SU-DHL-6 (cell line): ENCODE results near the gene ABCG4.

Experiments
- H2AFZ ChIP-seq: fragments of 200-600 bp; sonication (generic); 2 replicates; pipeline ENCODE4 v1.6.1; 2014; ENCODE audit warnings: low read depth, mild to moderate bottlenecking, moderate library complexity, mixed read lengths, antibody characterized with exemption, low read length; ENCODE audit not compliant: severe bottlenecking
- H3F3A ChIP-seq: fragments of 200-600 bp; shearing (Covaris generic); 2 replicates; pipeline ENCODE4 v1.6.0; 2016; ENCODE audit warnings: antibody characterized with exemption, mild to moderate bottlenecking; ENCODE audit not compliant: insufficient read depth
- H3K27ac ChIP-seq: fragments of 200-600 bp; sonication (generic); 2 replicates; pipeline ENCODE4 v1.5.1; 2016; ENCODE audit warnings: low read depth, mild to moderate bottlenecking, low read length, moderate library complexity, mixed read lengths
- H3K27me3 ChIP-seq: fragments of 200-600 bp; sonication (generic), shearing (Covaris generic); 2 replicates; pipeline ENCODE4 v1.6.0; 2014; ENCODE audit warnings: mild to moderate bottlenecking, low read length
- H3K36me3 ChIP-seq: fragments of 200-600 bp; sonication (generic); 2 replicates; pipeline ENCODE4 v1.6.1; 2014; ENCODE audit warnings: mild to moderate bottlenecking, low read length, mixed read lengths
- H3K4me2 ChIP-seq: fragments of 300-600, 200-600 bp; shearing (Covaris generic), sonication (generic); 2 replicates; pipeline ENCODE4 v1.6.0; 2014; ENCODE audit warnings: low read length, low read depth, mild to moderate bottlenecking; ENCODE audit not compliant: poor library complexity, severe bottlenecking
- H3K4me3 ChIP-seq: fragments of 200-600 bp; sonication (generic); 2 replicates; pipeline ENCODE4 v1.5.1; 2014; ENCODE audit warnings: antibody characterized with exemption, low read length, mild to moderate bottlenecking, mixed read lengths; ENCODE audit not compliant: insufficient read depth, poor library complexity, severe bottlenecking
- H3K79me2 ChIP-seq: fragments of 200-600 bp; sonication (generic); 2 replicates; pipeline ENCODE4 v1.6.1; 2014; ENCODE audit warnings: mild to moderate bottlenecking, low read length, moderate library complexity; ENCODE audit not compliant: insufficient read depth
- H3K9ac ChIP-seq: fragments of 200-600 bp; sonication (generic); 2 replicates; pipeline ENCODE4 v1.7.0; 2014; ENCODE audit warnings: mild to moderate bottlenecking, low read length
- H3K9me2 ChIP-seq: fragments of 200-600 bp; sonication (generic); replicated peaks from 2 replicates; pipeline ENCODE4 v1.6.1; 2014; ENCODE audit warnings: low read length; ENCODE audit not compliant: insufficient read depth
- H3K9me3 ChIP-seq: fragments of 200-600 bp; sonication (generic); 2 replicates; pipeline ENCODE4 v1.6.1; 2014; ENCODE audit warnings: low read length, mixed read lengths; ENCODE audit not compliant: insufficient read depth
- H4K20me1 ChIP-seq: fragments of 200-600 bp; sonication (generic); 2 replicates; pipeline ENCODE4 v1.6.1; 2014; ENCODE audit warnings: low read depth, mild to moderate bottlenecking, antibody characterized with exemption, low read length, moderate library complexity, mixed read lengths
- EZH2phosphoT487 ChIP-seq: fragments of 200-600 bp; sonication (generic), shearing (Covaris generic); conservative IDR thresholded peaks from 2 replicates; pipeline ENCODE4 v1.6.1; 2018; ENCODE audit warnings: mild to moderate bottlenecking, antibody characterized with exemption, low read length, moderate library complexity, mixed read lengths
- TF ChIP-seq, protein P1 (sequence below): fragments of 200-600 bp; sonication (generic); IDR thresholded peaks from one replicate; pipeline ENCODE4 v1.5.1; 2017; ENCODE audit warnings: antibody characterized with exemption, mild to moderate bottlenecking, low read length, moderate library complexity; ENCODE audit not compliant: insufficient read depth, poor library complexity, severe bottlenecking

ABCG4 gene

DNA sequence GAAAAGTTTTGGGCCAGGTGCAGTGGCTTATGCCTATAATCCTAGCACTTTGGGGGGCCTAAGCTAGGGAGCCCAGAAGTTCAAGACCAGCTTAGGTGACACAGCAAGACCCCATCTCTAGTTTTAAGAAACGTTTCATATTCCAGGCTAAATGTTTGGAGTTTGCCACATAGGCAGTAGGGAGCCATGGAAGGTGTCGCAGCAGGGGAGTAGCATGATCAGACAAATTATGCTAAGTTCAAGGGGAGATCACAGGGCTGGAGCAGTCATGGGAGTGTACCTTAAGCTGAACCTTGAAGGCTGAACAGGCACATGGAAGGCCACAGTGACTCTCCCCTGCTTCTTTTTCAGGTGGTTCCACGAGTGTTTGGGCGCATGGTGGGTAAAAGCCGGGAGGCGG is 30.5 kb downstream of the ABCG4 start:
- Histone ChIP-seq H3K9ac (no peak overlapping the region), H3K27ac (no peak overlapping the region), H3K9me2 (no peaks in the 10 kb centered on the region), H3K9me3 (no peaks in the 10 kb centered on the region), H3F3A (no peaks in the 10 kb centered on the region), H3K4me3 (no peak overlapping the region), H4K20me1 (no peaks in the 10 kb centered on the region), H3K4me2 (no peak overlapping the region), H3K36me3 (no peaks in the 10 kb centered on the region), H3K27me3 (no peaks in the 10 kb centered on the region), H2AFZ (no peak overlapping the region), H3K79me2 (no peaks in the 10 kb centered on the region)
- no peak for TF ChIP-seq EZH2phosphoT487
- TF ChIP-seq, protein P1, sequence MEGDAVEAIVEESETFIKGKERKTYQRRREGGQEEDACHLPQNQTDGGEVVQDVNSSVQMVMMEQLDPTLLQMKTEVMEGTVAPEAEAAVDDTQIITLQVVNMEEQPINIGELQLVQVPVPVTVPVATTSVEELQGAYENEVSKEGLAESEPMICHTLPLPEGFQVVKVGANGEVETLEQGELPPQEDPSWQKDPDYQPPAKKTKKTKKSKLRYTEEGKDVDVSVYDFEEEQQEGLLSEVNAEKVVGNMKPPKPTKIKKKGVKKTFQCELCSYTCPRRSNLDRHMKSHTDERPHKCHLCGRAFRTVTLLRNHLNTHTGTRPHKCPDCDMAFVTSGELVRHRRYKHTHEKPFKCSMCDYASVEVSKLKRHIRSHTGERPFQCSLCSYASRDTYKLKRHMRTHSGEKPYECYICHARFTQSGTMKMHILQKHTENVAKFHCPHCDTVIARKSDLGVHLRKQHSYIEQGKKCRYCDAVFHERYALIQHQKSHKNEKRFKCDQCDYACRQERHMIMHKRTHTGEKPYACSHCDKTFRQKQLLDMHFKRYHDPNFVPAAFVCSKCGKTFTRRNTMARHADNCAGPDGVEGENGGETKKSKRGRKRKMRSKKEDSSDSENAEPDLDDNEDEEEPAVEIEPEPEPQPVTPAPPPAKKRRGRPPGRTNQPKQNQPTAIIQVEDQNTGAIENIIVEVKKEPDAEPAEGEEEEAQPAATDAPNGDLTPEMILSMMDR = no peak

DNA sequence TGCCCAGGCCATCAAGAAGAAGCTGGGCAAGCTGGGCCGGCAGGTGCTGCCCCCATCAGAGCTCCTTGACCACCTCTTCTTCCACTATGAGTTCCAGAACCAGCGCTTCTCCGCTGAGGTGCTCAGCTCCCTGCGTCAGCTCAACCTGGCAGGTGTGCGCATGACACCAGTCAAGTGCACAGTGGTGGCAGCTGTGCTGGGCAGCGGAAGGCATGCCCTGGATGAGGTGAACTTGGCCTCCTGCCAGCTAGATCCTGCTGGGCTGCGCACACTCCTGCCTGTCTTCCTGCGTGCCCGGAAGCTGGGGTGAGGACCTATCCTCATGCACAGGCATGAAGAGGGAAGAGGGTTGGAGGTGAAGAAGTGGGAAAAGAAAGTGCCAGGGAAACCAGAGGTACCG is 31.1 kb downstream of the ABCG4 start:
- Histone ChIP-seq H3F3A (no peaks in the 10 kb centered on the region), H3K27ac (no peak overlapping the region), H3K27me3 (no peaks in the 10 kb centered on the region), H4K20me1 (no peaks in the 10 kb centered on the region), H2AFZ (no peak overlapping the region), H3K79me2 (no peaks in the 10 kb centered on the region), H3K9ac (no peak overlapping the region), H3K4me2 (no peak overlapping the region), H3K9me2 (no peaks in the 10 kb centered on the region), H3K36me3 (no peaks in the 10 kb centered on the region), H3K4me3 (no peak overlapping the region), H3K9me3 (no peaks in the 10 kb centered on the region)
- TF ChIP-seq, protein P1 = no peak
- no peak for TF ChIP-seq EZH2phosphoT487

DNA sequence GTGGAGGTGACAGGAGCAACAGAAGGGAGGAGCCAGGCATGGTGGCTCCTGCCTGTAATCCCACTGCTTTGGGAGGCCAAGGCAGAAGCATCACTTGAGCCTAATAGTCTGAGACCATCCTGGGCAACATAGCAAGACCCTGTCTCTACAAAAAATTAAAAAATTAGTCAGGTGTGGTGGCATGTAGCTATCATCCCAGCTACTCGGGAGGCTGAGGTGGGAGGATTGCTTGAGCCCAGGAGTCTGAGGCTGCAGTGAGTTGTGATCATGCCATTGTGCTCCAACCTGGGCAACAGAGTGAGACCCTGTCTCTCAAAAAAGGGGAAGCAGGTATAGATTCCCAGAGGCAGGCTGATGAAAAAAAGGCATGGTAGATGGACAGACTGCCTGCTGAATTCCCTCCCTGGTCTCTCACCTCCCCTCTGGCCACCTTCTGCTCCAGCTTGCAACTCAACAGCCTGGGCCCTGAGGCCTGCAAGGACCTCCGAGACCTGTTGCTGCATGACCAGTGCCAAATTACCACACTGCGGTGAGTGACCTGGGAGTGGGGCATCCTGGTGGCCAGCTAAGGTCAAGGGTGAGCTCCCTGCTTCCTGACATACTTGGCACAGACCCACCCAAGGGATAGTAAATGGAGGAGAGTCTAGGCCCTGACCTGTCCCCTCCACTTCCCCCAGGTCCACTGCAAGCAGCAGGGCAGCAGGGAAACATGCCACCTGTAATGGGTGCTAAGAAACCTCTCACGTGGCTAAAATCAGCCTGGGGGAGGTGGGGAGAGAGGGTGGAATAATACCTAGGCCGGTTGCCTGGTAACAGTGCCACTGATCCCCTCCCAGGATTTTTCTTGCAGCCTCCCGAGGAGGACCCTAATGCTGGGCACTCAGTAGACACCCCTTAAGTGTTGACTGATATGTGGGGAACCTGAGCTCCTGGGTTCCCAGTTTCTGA is 32.2 kb downstream of the ABCG4 start:
- no peaks in the 10 kb centered on the region for H3K27me3 ChIP-seq
- TF ChIP-seq, protein P1 = no peak
- no peak for TF ChIP-seq EZH2phosphoT487
- no peak overlapping the region for H3K27ac ChIP-seq
- no peaks in the 10 kb centered on the region for H3K9me3 ChIP-seq
- no peak overlapping the region for H3K4me3 ChIP-seq
- H3F3A ChIP-seq = no peaks in the 10 kb centered on the region
- no peaks in the 10 kb centered on the region for H3K9me2 ChIP-seq
- H3K79me2 ChIP-seq = no peaks in the 10 kb centered on the region
- no peaks in the 10 kb centered on the region for H4K20me1 ChIP-seq
- no peak overlapping the region for H3K4me2 ChIP-seq
- no peak overlapping the region for H3K9ac ChIP-seq
- no peaks in the 10 kb centered on the region for H3K36me3 ChIP-seq
- H2AFZ ChIP-seq = no peak overlapping the region
